Parathyroid adenoma (tissue), 2 donors: ENCODE results near the gene TSPAN17.

Source experiments
- H2AFZ ChIP-seq: fragments of 300-600 bp; sonication (generic); one replicate; pipeline ENCODE4 v1.7.0; 2017; ENCODE audit warnings: antibody characterized with exemption, mild to moderate bottlenecking
- H3K27ac ChIP-seq: fragments of 300-600 bp; sonication (generic); one replicate; pipeline ENCODE4 v1.7.0; 2017
- H3K27me3 ChIP-seq: fragments of 300-600 bp; sonication (generic); one replicate; pipeline ENCODE4 v1.7.0; 2017; ENCODE audit warnings: low read length; ENCODE audit not compliant: control insufficient read depth, insufficient read depth
- H3K36me3 ChIP-seq: fragments of 300-600 bp; sonication (generic); one replicate; pipeline ENCODE4 v1.7.0; 2017; ENCODE audit warnings: low read length; ENCODE audit not compliant: control insufficient read depth, insufficient read depth
- H3K4me1 ChIP-seq: fragments of 300-600 bp; sonication (generic); one replicate; pipeline ENCODE4 v1.7.0; 2017; ENCODE audit warnings: control low read depth
- H3K4me2 ChIP-seq: fragments of 300-600 bp; sonication (generic); one replicate; pipeline ENCODE4 v1.7.0; 2017; ENCODE audit warnings: low read length
- H3K4me3 ChIP-seq: fragments of 300-600 bp; sonication (generic); one replicate; pipeline ENCODE4 v1.7.0; 2017; ENCODE audit warnings: low read depth, low read length
- H3K79me2 ChIP-seq: fragments of 300-600 bp; sonication (generic); one replicate; pipeline ENCODE4 v1.7.0; 2017; ENCODE audit warnings: control low read depth
- H3K9ac ChIP-seq: fragments of 300-600 bp; sonication (generic); one replicate; pipeline ENCODE4 v1.7.0; 2017; ENCODE audit warnings: mild to moderate bottlenecking
- H3K9me3 ChIP-seq: fragments of 300-600 bp; sonication (generic); one replicate; pipeline ENCODE4 v1.7.0; 2017; ENCODE audit warnings: low read length; ENCODE audit not compliant: control insufficient read depth
- CTCF ChIP-seq: fragments of 300-600 bp; sonication (generic); IDR thresholded peaks from one replicate; pipeline ENCODE4 v1.7.0; 2017; ENCODE audit warnings: antibody characterized with exemption, mild to moderate bottlenecking
- donor health status: primary hyperparathyroidism.

The TSPAN17 gene

GRCh38 chr5:176629317-176629852 lies 17.9 kb upstream of the TSPAN17 start:
- Histone ChIP-seq H3K9me3 (no peaks in the 10 kb centered on the region), H3K9ac (no peak overlapping the region), H3K4me3 (no peak overlapping the region), H3K4me1 (peaks cover 9% of the 10 kb centered on the region), H2AFZ (no peak overlapping the region), H3K36me3 (no peaks in the 10 kb centered on the region), H3K27me3 (peaks cover 5% of the 10 kb centered on the region), H3K27ac (no peak overlapping the region), H3K79me2 (no peaks in the 10 kb centered on the region), H3K4me2 (no peak overlapping the region)
- TF ChIP-seq CTCF: no peak

- H3K4me3 ChIP-seq: peak within 1 kb of the TSS; percentile 30
- no peak for TF ChIP-seq CTCF
- peaks cover 5% of the 10 kb centered on the region for H3K27me3 ChIP-seq
Observed at GRCh38 chr5:176629853-176630680, 17.2 kb upstream of the TSPAN17 start, which contains the start of the genes EIF4E1B and SNCB. Gene EIF4E1B (plus strand): TSS chr5:176630675. CDS start chr5:176642788, 12,113 bp downstream. Gene SNCB (minus strand): TSS chr5:176630534. CDS start chr5:176629654, 880 bp downstream.

GRCh38 chr5:176630681-176631222 lies 16.5 kb upstream of the TSPAN17 start:
- H3K4me3 ChIP-seq: peak overlapping the region; percentile 30
- peaks cover 9% of the 10 kb centered on the region for H3K4me1 ChIP-seq
- H3K27ac ChIP-seq: no peak overlapping the region
- peak overlapping the region; percentile 73 for H3K4me2 ChIP-seq
- H3K27me3 ChIP-seq: peaks cover 5% of the 10 kb centered on the region
- no peak for TF ChIP-seq CTCF
- H3K79me2 ChIP-seq: no peaks in the 10 kb centered on the region
- no peaks in the 10 kb centered on the region for H3K9me3 ChIP-seq
- H2AFZ ChIP-seq: peak overlapping the region; percentile 68
- H3K9ac ChIP-seq: no peak overlapping the region
- no peaks in the 10 kb centered on the region for H3K36me3 ChIP-seq

More at GRCh38 chr5:176629853-176630680, 17.2 kb upstream of the TSPAN17 start, which contains the start of the genes EIF4E1B and SNCB:
- peak within 1 kb of the TSS; percentile 73 for H3K4me2 ChIP-seq
- H3K9me3 ChIP-seq: no peaks in the 10 kb centered on the region
- peak within 1 kb of the TSS; percentile 68 for H2AFZ ChIP-seq
- H3K27ac ChIP-seq: no peak within 1 kb of the TSS
- H3K36me3 ChIP-seq: no peaks in the 10 kb centered on the region
- H3K9ac ChIP-seq: no peak within 1 kb of the TSS
- H3K79me2 ChIP-seq: no peaks in the 10 kb centered on the region
- peaks cover 9% of the 10 kb centered on the region for H3K4me1 ChIP-seq

GRCh38 chr5:176631383-176632200 lies 15.7 kb upstream of the TSPAN17 start:
- H3K9ac ChIP-seq: no peak overlapping the region
- H3K4me3 ChIP-seq: no peak overlapping the region
- H3K27me3 ChIP-seq: peaks cover 5% of the 10 kb centered on the region

More at GRCh38 chr5:176631383-176632200, 15.7 kb upstream of the TSPAN17 start:
- H3K4me2 ChIP-seq: no peak overlapping the region
- H3K36me3 ChIP-seq: no peaks in the 10 kb centered on the region
- peaks cover 9% of the 10 kb centered on the region for H3K4me1 ChIP-seq
- H3K9me3 ChIP-seq: no peaks in the 10 kb centered on the region
- no peak overlapping the region for H2AFZ ChIP-seq
- no peak overlapping the region for H3K27ac ChIP-seq
- TF ChIP-seq CTCF: no peak
- no peaks in the 10 kb centered on the region for H3K79me2 ChIP-seq
